ENCODE data around the gene GTF2H4. TPM values are rescaled to one million over a fixed set of nuclear protein-coding genes. Genes with fewer than 3 reads are reported as not detected.

GTF2H4 gene
- total and polyA plus RNA-seq, 2 of the 8 experiments (the other 6 are each of a cell fraction or from before 2014, with no cell fraction given) = 42.3 to 53.4 TPM

DNA sequence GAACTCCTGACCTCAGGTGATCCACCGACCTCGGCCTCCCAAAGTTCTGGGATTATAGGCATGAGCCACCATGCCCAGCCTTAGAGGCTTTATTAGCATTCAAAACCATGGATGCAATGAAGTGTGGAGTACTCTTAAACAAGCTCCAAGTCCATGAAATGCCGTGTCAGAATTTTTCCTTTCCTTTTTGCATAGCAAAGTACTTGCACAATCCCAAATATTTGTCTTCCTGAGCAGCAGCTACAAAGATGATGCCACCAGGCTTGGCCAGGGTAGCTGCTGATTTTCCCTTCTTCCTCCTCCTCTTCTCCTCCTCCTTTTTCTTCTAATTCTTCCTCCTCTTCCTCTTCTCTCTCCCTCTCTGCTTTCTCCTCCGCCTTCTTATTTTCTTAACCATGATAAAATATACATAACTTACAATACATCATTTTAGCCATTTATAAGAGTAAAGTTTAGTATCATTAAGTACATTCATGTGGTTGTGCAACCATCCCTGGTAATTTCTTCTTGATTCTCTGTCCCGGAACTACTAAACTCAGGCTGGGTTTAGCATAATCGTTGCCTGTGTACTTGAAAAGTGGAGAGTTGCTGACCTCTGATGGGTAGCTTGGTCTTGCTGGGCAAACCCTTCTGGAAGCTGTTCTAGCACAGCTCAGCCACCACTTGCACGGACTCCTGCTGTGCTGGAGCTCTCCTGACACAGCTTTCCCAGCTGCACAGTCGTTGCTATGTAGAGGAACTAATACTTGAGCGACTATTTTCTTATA, 53.1 kb downstream of the GTF2H4 start:
- no peak overlapping the region for H2AFZ ChIP-seq (ENCODE audit: low read length)
- H3K4ac ChIP-seq (replicated peaks; ENCODE audit: insufficient read length, low read depth, low read length) = no peak overlapping the region
- TF ChIP-seq CEBPB (IDR thresholded peaks at IDR 0.05; ENCODE audit: low read depth, low read length) = no peak
- TF ChIP-seq TCF12 (IDR thresholded peaks at IDR 0.05; ENCODE audit: low read depth, low read length) = no peak
- no peak for TF ChIP-seq CHD1 (IDR thresholded peaks at IDR 0.05; ENCODE audit: low read depth, low read length)
- TF ChIP-seq ASH2L (IDR thresholded peaks at IDR 0.05; ENCODE audit: low read length) = no peak
- TF ChIP-seq CTBP2 (IDR thresholded peaks at IDR 0.05; ENCODE audit: borderline replicate concordance, insufficient read depth, insufficient read length, low read length) = no peak
- no peak for TF ChIP-seq SRF (IDR thresholded peaks at IDR 0.05; ENCODE audit: low read depth, low read length)
- TF ChIP-seq, protein P1, sequence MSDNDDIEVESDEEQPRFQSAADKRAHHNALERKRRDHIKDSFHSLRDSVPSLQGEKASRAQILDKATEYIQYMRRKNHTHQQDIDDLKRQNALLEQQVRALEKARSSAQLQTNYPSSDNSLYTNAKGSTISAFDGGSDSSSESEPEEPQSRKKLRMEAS (IDR thresholded peaks at IDR 0.05) = no peak
- no peak for TF ChIP-seq KDM5A (IDR thresholded peaks at IDR 0.05; ENCODE audit: low read length)
- no peak for FAIRE-seq
- H3K36me3 ChIP-seq (ENCODE audit: control insufficient read depth in 2 of 4, insufficient read depth in 4 of 4, low read length in 3 of 4) = no peaks in the 10 kb centered on the region
- no peak overlapping the region for H2BK120ac ChIP-seq (replicated peaks; ENCODE audit: low read depth, low read length)
- H3K27ac ChIP-seq (ENCODE audit: low read depth, low read length) = no peak overlapping the region
- H2BK12ac ChIP-seq (ENCODE audit: low read depth, low read length) = no peak overlapping the region
- no peaks in the 10 kb centered on the region for H4K20me1 ChIP-seq (replicated peaks in 1 of 2; ENCODE audit: control insufficient read depth in 1 of 2, insufficient read depth in 2 of 2, low read length in 2 of 2)
- H3K4me2 ChIP-seq (ENCODE audit: insufficient read depth in 1 of 2, low read depth in 2 of 2, low read length in 2 of 2) = no peak overlapping the region
- CTCF ChIA-PET (ENCODE audit: partially characterized antibody) = interaction anchor here (0.9 to 2.6 kb wide), 5 partner anchors 44 to 330 kb away, joined by 3 to 9 read pairs (median 4); no protein-coding TSS in a partner anchor
- H2BK20ac ChIP-seq (ENCODE audit: low read length) = no peak overlapping the region
- H4K8ac ChIP-seq (ENCODE audit: extremely low read depth, insufficient read depth, low read length) = no peak overlapping the region
- H3K14ac ChIP-seq (ENCODE audit: insufficient read length) = no peak overlapping the region
- H3K18ac ChIP-seq (ENCODE audit: extremely low read depth, low read length) = no peak overlapping the region
- no peaks in the 10 kb centered on the region for H3K79me2 ChIP-seq (ENCODE audit: control insufficient read depth in 1 of 2, insufficient read depth in 2 of 2, low read length in 2 of 2)
- no peaks in the 10 kb centered on the region for H3K79me1 ChIP-seq (ENCODE audit: low read depth, low read length)
- no peak overlapping the region for H2BK15ac ChIP-seq (ENCODE audit: low read length)
- POLR2A ChIA-PET (ENCODE audit: partially characterized antibody) = no interaction called here
- no peak overlapping the region for H4K91ac ChIP-seq (replicated peaks; ENCODE audit: insufficient read length, low read length)
- no peak overlapping the region for H2BK5ac ChIP-seq (ENCODE audit: low read depth, low read length)
- H3K4me3 ChIP-seq (ENCODE audit: extremely low read depth in 1 of 4, insufficient read depth in 2 of 4, low read depth in 3 of 4, low read length in 4 of 4) = no peak overlapping the region
- no peaks in the 10 kb centered on the region; the same call in 1 of the 2 replicates for H3K23me2 ChIP-seq (ENCODE audit: low read depth, low read length)
- no peak overlapping the region for H3K9ac ChIP-seq (replicated peaks in 1 of 4; ENCODE audit: extremely low read depth in 1 of 4, low read depth in 3 of 4, low read length in 3 of 4)
- 87 to 100% methylated on average over 1 to 9 of the region's 9 CpGs for WGBS, 2 experiments (ENCODE audit: extremely low coverage in 1 of 2, insufficient coverage in 1 of 2, insufficient read length in 1 of 2, insufficient replicate concordance in 2 of 2, low coverage in 1 of 2, low lambda C conversion rate in 2 of 2, missing lambda C conversion rate in 1 of 2)
- H3K56ac ChIP-seq (replicated peaks; ENCODE audit: insufficient read length, low read depth, low read length) = no peak overlapping the region
- no peak overlapping the region for H4K5ac ChIP-seq (ENCODE audit: insufficient read length, low read depth, low read length)
- H3K4me1 ChIP-seq (replicated peaks in 1 of 4; ENCODE audit: control insufficient read depth in 3 of 4, insufficient read depth in 4 of 4, low read length in 3 of 4) = 0 out of 7 replicates have a peak, but pooled peaks cover 0 to under 1% (median 0%) of the 10 kb centered on the region in 4 experiments
- peaks cover 0 to 10% (median 8%) of the 10 kb centered on the region in 4 experiments; a peak in 5 of 7 replicates for H3K27me3 ChIP-seq (replicated peaks in 1 of 4; ENCODE audit: control insufficient read depth in 3 of 4, extremely low read depth in 1 of 4, insufficient read depth in 3 of 4, low read length in 3 of 4)
- H2AK5ac ChIP-seq (ENCODE audit: low read depth, low read length) = no peak overlapping the region
- DNase-seq (ENCODE audit: low read depth in 1 of 2, low spot score in 2 of 2) = no peak
- no peaks in the 10 kb centered on the region for H3K9me3 ChIP-seq (ENCODE audit: insufficient read depth in 2 of 2, low read depth in 1 of 2, low read length in 1 of 2)
- no peak overlapping the region for H3K23ac ChIP-seq (ENCODE audit: insufficient read length)

All from H1 (cell line).